Lung (tissue), 12 donors: ENCODE measurements around the gene ASTN2. TPM values are rescaled to one million over a fixed set of nuclear protein-coding genes. Genes with fewer than 3 reads are reported as not detected.
A peak's percentile ranks its signal among the peaks of the same experiment; 100 is the strongest.

Source experiments
- ATAC-seq: fragments of 200-7000 bp; cut with Tn5 transposase; one replicate; pipeline ENCODE4 v1.9.1; 2020; ENCODE audit warnings: moderate number of reproducible peaks; ENCODE audit not compliant: insufficient read depth, low FRiP score
- DNase-seq, 3 donors: peaks; one replicate each; pipeline ENCODE4 v3.0.0-alpha.2; 2013 to 2017
- H3K27ac ChIP-seq, 2 donors: one replicate each; pipeline ENCODE4 v1.5.1; 2013; ENCODE audit warnings: mild to moderate bottlenecking in 2 of 2, moderate library complexity in 2 of 2, control low read depth in 1 of 2, inconsistent platforms in 1 of 2, low read depth in 1 of 2, low read length in 1 of 2
- H3K27me3 ChIP-seq, 3 donors: one replicate each; pipeline ENCODE4 v1.5.1; 2013; ENCODE audit warnings: low read length in 2 of 3; ENCODE audit not compliant: control insufficient read depth in 3 of 3, insufficient read depth in 3 of 3
- H3K36me3 ChIP-seq, 4 donors: one replicate each; pipeline ENCODE4 v1.5.1; 2013; ENCODE audit warnings: low read length in 4 of 4, mild to moderate bottlenecking in 1 of 4, moderate library complexity in 1 of 4; ENCODE audit not compliant: control insufficient read depth in 4 of 4, insufficient read depth in 4 of 4
- H3K4me1 ChIP-seq, 5 donors: one replicate each; pipeline ENCODE4 v1.5.1; 2013; ENCODE audit warnings: low read length in 5 of 5, mild to moderate bottlenecking in 2 of 5, moderate library complexity in 1 of 5; ENCODE audit not compliant: control insufficient read depth in 5 of 5, insufficient read depth in 5 of 5
- H3K4me3 ChIP-seq: one replicate; pipeline ENCODE4 v1.5.1; 2013; ENCODE audit warnings: mild to moderate bottlenecking, control low read depth, moderate library complexity
- H3K9ac ChIP-seq, 2 donors: one replicate each; pipeline ENCODE4 v1.5.1; 2013; ENCODE audit warnings: low read length in 2 of 2, control low read depth in 1 of 2; ENCODE audit not compliant: insufficient read depth in 1 of 2
- H3K9me3 ChIP-seq, 4 donors: one replicate each; pipeline ENCODE4 v1.5.1; 2013; ENCODE audit warnings: low read length in 3 of 4, mild to moderate bottlenecking in 1 of 4, moderate library complexity in 1 of 4; ENCODE audit not compliant: control insufficient read depth in 4 of 4, insufficient read depth in 3 of 4
- CTCF ChIP-seq: IDR thresholded peaks from 2 replicates; pipeline ENCODE4 v1.5.1; 2012; ENCODE audit warnings: mild to moderate bottlenecking; ENCODE audit errors: control extremely low read depth, extremely low read depth
- WGBS, 2 donors: extraction: QIAGEN DNeasy Blood & Tissue Kit; methylation state at CpG; one replicate each; pipeline ENCODE4 v1.1.7; 2013; 5-methylcytosine and 5-hydroxymethylcytosine counted together
- polyA plus RNA-seq, 2 donors: library from polyadenylated mRNA; stranded (reverse); fragments of 200-250 nt; gene quantifications; one replicate each; pipeline ENCODE4 v1.2.1, GENCODE V29; 2013
- total RNA-seq, 2 donors: library from RNA; depleted of rRNA in 1 of 2; stranded (reverse); fragments of >200 nt in 1 of 2; gene quantifications; one replicate each; pipeline ENCODE4 v1.2.1, GENCODE V29; 2014 to 2021
- donor health status: control.
- donor health status: control.
- donor health status: Bipolar disorder and iron deficiency.
- donor health status: healthy.
- donor health status: DM: yes; HTN: yes; CAD: no.

ASTN2 gene
- total and polyA plus RNA-seq, 4 donors, result 1.4 to 7.0 (median 3.3) TPM

GRCh38 chr9:116574027-116574679 is 840.7 kb downstream of the ASTN2 start:
- Histone ChIP-seq H3K27me3 (no peaks in the 10 kb centered on the region), H3K36me3 (no peaks in the 10 kb centered on the region), H3K27ac (no peak overlapping the region), H3K4me3 (no peak overlapping the region), H3K4me1 (peaks cover 1 to 36% (median 14%) of the 10 kb centered on the region in 5 donors), H3K9ac (no peak overlapping the region), H3K9me3 (no peaks in the 10 kb centered on the region)
- DNase-seq (peak; percentile 19 to 59 (median 27)), ATAC-seq (no peak)
- no peak for TF ChIP-seq CTCF
- WGBS, 2 donors, result 46 to 64% methylated on average over 1 of the region's 1 CpG

- no peaks in the 10 kb centered on the region for H3K36me3 ChIP-seq
- peak; percentile 70 for TF ChIP-seq CTCF
- H3K4me1 ChIP-seq, result peaks cover 2 to 39% (median 14%) of the 10 kb centered on the region in 5 donors
- no peaks in the 10 kb centered on the region for H3K27me3 ChIP-seq
- H3K9me3 ChIP-seq, result no peaks in the 10 kb centered on the region
- DNase-seq, result peak; percentile 96 to 97 (median 97)
- ATAC-seq, result peak; percentile 80
- H3K9ac ChIP-seq, result peak overlapping the region in 1 of 2 donors; percentile 24
- no peak overlapping the region for H3K4me3 ChIP-seq
- 31 to 37% methylated on average over 12 of the region's 12 CpGs for WGBS, 2 donors
- no peak overlapping the region for H3K27ac ChIP-seq
These were observed 842.6 kb downstream of the ASTN2 start for GRCh38 chr9:116572095-116572748.

- Histone ChIP-seq H3K27me3 (no peaks in the 10 kb centered on the region), H3K4me1 (peaks cover 0 to 37% (median 11%) of the 10 kb centered on the region in 5 donors), H3K4me3 (no peak overlapping the region), H3K36me3 (no peaks in the 10 kb centered on the region), H3K9me3 (no peaks in the 10 kb centered on the region), H3K9ac (no peak overlapping the region), H3K27ac (no peak overlapping the region)
- 74 to 81% methylated on average over 5 of the region's 5 CpGs for WGBS, 2 donors
- no peak for TF ChIP-seq CTCF
- ATAC-seq (no peak), DNase-seq (peak in 1 of 3 donors; percentile 23)
These were observed 845.7 kb downstream of the ASTN2 start for GRCh38 chr9:116569111-116569510.
